ENCODE measurements around the gene PRKN.

The PRKN gene

GRCh38 chr6:161618831-161619454, 1108.6 kb downstream of the PRKN start:
- no peak for DNase-seq

GRCh38 chr6:161613711-161614110, 1113.9 kb downstream of the PRKN start:
- DNase-seq = no peak

- no peak for DNase-seq
Observed at GRCh38 chr6:161608771-161609170, 1118.8 kb downstream of the PRKN start.

DNA sequence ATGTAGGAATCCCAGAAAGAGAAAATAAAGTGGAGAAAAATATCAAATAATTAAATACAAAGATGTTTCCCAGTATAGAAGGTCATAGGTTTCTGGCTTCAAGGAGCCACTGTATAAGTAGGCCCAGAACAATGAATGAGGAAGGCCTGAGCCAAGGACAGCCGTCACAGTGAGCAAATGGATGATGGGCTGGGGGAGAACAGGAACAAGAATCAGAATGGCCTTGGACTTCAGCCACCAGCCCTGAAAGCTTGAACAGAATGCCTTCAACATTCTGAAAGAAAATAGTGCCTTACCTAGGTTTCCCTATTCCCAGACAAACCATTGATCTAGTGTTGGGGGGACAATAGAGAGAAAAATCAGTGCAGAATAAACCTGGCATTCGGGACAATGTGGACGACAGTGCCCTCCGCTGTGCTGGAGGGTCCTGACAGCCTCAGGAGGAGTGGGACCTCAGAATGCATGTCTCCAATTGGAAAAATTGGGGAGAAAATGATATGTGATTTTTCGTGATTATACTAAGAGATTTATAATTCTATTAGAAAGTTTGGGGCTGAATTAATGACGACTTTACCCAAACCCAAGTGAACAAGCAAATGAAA, 1119.8 kb downstream of the PRKN start:
- no peak for DNase-seq

DNA sequence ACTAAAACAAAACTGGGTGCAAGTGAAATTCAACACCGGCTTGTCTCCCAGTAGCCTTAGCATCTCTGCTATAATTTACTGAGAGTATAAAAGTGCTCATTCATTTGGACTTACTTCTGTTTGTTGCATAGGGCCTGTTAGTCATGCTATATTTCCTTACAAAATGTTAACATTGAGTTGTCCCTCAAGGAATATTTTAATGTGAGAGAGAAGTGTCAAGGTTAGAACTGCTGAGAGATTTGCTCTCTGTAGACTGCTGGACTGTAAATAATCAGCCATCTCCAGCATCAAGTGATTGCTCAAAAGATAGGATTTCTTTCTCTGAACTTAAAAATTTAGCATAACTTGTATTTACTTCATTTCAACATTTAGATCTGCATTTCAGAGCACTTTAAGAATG, 1125.2 kb downstream of the PRKN start:
- no peak for DNase-seq

DNA sequence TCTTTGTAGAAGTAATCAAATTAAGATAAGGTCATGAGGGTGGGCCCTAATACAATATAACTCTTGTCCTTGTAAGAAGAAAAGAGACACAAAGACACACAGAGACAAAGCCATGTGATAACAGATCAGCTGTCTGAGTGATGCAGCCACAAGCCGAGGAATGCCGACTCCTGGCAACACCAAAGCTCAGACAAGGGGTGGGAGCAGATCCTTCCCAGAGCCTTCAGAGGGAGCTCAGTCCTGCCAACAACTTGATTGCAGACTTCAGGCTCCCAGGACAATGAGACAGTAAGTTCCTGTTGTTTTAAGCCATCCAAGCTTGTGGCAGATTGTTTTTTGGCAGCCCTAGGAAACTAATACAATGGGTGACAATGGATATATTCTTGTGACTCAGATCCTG, 1128.7 kb downstream of the PRKN start:
- DNase-seq = no peak

DNA sequence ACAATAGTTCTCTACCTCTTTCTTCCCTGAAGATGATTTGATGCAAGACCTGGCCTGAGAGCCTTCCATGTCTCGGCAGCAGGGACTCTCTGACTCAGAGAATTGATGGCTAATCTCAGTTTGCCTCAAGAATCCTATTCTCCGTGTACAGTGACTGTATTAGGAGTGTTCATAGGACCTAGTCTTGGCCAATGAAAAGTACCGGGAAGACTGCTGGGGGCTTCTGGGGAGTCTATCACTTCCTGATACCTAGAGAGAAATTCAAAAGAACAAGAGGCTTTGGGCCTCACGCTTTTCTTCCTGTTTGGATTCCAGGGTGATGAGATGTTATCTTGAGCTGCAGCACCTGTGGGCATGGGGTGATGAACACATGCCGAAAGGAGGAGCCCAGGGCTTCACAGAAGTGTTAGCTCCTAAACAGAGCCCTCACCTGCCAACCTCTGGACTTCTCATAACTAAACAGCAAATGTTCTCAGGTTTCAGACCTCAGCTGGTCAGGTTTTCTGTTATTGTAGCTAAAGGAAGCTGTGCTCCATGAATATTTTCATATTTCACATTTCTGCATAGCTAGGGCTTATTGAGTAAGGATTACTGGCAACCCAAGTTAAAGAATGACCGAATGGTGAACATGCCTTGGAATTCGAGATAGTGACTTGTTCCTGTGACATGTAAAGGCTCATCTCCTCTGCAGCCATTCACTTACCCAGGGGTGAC, 1130.6 kb downstream of the PRKN start:
- DNase-seq = no peak

DNA sequence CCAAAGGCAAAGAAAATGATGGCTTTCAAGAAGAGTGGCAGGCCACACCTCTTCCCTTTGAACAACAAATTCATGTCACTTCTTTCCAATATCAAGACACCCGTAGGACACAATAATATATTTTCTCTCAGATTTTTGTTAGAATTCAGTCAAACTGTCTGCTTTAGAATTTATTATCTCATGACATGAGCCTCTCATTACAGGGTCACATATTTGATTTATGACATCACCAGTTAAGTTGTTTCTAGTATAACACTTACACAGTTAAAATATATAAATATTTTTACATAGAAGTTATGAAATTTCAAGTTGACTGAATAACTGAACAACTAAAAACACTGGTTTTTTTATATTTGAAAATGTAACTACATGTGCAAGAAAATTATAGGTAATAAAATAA, 1133.2 kb downstream of the PRKN start:
- no peak for DNase-seq

- DNase-seq = no peak
Observed at GRCh38 chr6:161590961-161591627, 1136.5 kb downstream of the PRKN start.

DNA sequence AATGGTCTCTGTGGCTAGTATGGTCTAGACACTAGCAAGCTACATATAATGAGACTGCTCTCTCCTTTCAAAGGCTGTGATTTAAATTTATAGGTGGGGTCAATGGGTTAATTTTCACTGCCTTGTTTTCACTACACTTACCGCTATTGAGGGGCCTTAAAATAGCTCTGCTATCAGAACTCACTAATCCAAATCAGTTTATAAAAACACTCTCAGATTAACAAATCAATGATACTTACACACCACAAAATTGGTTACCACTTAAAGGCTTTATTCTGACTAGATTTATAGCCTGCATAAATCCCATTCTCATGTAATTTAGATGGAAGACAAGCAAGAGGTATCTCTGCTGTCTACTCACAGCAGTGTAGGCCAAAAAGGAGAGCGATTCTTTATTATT, 1140.7 kb downstream of the PRKN start:
- DNase-seq = no peak

- no peak for DNase-seq
Observed at GRCh38 chr6:161584621-161585340, 1142.8 kb downstream of the PRKN start.

GRCh38 chr6:161584051-161584450, 1143.5 kb downstream of the PRKN start:
- DNase-seq = no peak

GRCh38 chr6:161583584-161583983, 1144.0 kb downstream of the PRKN start:
- no peak for DNase-seq

GRCh38 chr6:161578478-161578877, 1149.1 kb downstream of the PRKN start:
- no peak for DNase-seq

GRCh38 chr6:161575523-161576254, 1151.9 kb downstream of the PRKN start:
- no peak for DNase-seq

- no peak for DNase-seq
Observed at GRCh38 chr6:161568885-161569456, 1158.6 kb downstream of the PRKN start.

- DNase-seq = no peak
Observed at GRCh38 chr6:161564952-161565351, 1162.6 kb downstream of the PRKN start.

- DNase-seq = no peak
Observed at GRCh38 chr6:161561908-161562307, 1165.7 kb downstream of the PRKN start.

- DNase-seq = no peak
Observed at GRCh38 chr6:161557333-161558107, 1170.0 kb downstream of the PRKN start.

DNA sequence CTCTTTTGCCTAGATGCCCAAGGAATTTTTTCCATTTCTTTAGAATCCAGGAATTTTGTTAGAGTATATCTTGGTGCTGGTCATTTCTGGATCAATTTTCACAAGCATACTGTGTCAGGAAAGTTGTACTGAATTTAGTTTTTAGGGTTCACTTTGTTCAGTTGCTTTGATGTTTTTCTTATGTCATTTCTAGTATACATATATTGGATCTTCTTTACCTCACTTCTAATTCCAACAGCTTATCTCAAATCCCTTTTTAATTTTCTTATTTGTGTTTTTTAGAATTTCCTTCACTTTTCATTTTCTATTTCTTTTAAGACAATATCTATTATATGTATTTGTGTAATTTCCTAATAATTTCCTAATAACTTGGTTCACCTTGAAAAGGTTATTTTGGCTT, 1172.7 kb downstream of the PRKN start:
- DNase-seq = no peak

GRCh38 chr6:161549977-161550655, 1177.5 kb downstream of the PRKN start:
- no peak for DNase-seq

Measured in stimulated activated naive CD4-positive, alpha-beta T cell treated with Interleukin-2 at 50 U/mL for 16 hours (primary cell).